K562 (cell line): ENCODE measurements around the gene PDLIM4. TPM values are rescaled to one million over a fixed set of nuclear protein-coding genes. Genes with fewer than 3 reads are reported as not detected.

Experiments used
- ATAC-seq: fragments of 200-7000 bp; cut with Tn5 transposase; 3 replicates; pipeline ENCODE4 v1.9.1; 2020; ENCODE audit warnings: moderate library complexity
- BruUV-seq: library from RNA; stranded (reverse); fragments of 400-500 nt; replicated peaks from 2 replicates; lab custom pipeline; 2021; lab: Mats Ljungman, UMichigan
- CTCF ChIA-PET: fragments of 300-600 bp; formaldehyde crosslinking; extraction: SDS; loops from one replicate; lab custom pipeline; 2021; ENCODE audit warnings: low intra/inter-chr PET ratio; lab: Yijun Ruan, JAX
- POLR2A ChIA-PET: fragments of 300-600, 350-650 bp; sonication (Branson Sonifier 250); formaldehyde crosslinking; extraction: SDS; loops from one replicate; lab custom pipeline; 2021; ENCODE audit warnings: antibody characterized with exemption, inconsistent platforms; lab: Yijun Ruan, JAX
- DNase-seq, 4 experiments: peaks; one replicate each; pipeline versions ENCODE4 v3.0.0 to v3.0.0-alpha.2; 2011 to 2018; ENCODE audit warnings: low spot score in 3 of 4, mixed read lengths in 3 of 4; ENCODE audit errors: extremely low read depth in 1 of 4
- FAIRE-seq: peaks from 2 replicates; lab custom pipeline; 2011; peaks lifted over from hg19 to GRCh38; lab: Jason Lieb, UNC
- H2AFZ ChIP-seq: 2 replicates; pipeline ENCODE4 v1.6.0; 2011; ENCODE audit warnings: low read depth, low read length, control low read depth, inconsistent platforms
- H3K27ac ChIP-seq: fragments of 200-600 bp; 3 replicates; pipeline ENCODE4 v1.8.0; 2011; ENCODE audit warnings: low read depth, mild to moderate bottlenecking, control low read depth, inconsistent platforms, low read length, moderate library complexity, mixed read lengths; ENCODE audit errors: extremely low read depth
- H3K27me3 ChIP-seq, 2 experiments: fragments of 300-600 bp in 1 of 2; 2 replicates in 1 of 2; 3 replicates in 1 of 2; pipeline versions ENCODE4 v1.6.0 to v1.8.0; 2011; ENCODE audit warnings: inconsistent platforms in 2 of 2, low read length in 2 of 2, mild to moderate bottlenecking in 1 of 2, mixed read lengths in 1 of 2, moderate library complexity in 1 of 2; ENCODE audit not compliant: control insufficient read depth in 2 of 2, insufficient read depth in 2 of 2
- H3K36me3 ChIP-seq: fragments of 300-600 bp; 3 replicates; pipeline ENCODE4 v1.8.0; 2011; ENCODE audit warnings: mild to moderate bottlenecking, low read length, inconsistent platforms; ENCODE audit not compliant: control insufficient read depth, insufficient read depth
- H3K4me1 ChIP-seq, 2 experiments: fragments of 200-600 bp in 1 of 2; replicated peaks in 1 of 2; 2 replicates in 1 of 2; 3 replicates in 1 of 2; pipeline versions ENCODE4 v1.5.1 to v1.8.0; 2011; ENCODE audit warnings: inconsistent platforms in 2 of 2, low read length in 2 of 2, mild to moderate bottlenecking in 1 of 2, mixed read lengths in 1 of 2, moderate library complexity in 1 of 2; ENCODE audit not compliant: control insufficient read depth in 2 of 2, insufficient read depth in 2 of 2
- H3K4me2 ChIP-seq: 2 replicates; pipeline ENCODE4 v1.6.1; 2011; ENCODE audit warnings: low read length, control low read depth, inconsistent platforms, mixed read lengths; ENCODE audit not compliant: insufficient read depth
- H3K4me3 ChIP-seq: fragments of 200-600 bp; sonication (generic), shearing (Covaris generic); 2 replicates; pipeline ENCODE4 v1.5.1; 2016; ENCODE audit warnings: control low read depth, inconsistent platforms
- H3K79me2 ChIP-seq: fragments of 200-600 bp; 3 replicates; pipeline ENCODE4 v1.8.0; 2011; ENCODE audit warnings: low read length, inconsistent platforms; ENCODE audit not compliant: control insufficient read depth, insufficient read depth
- H3K9ac ChIP-seq, 2 experiments: 2 replicates each; pipeline versions ENCODE4 v1.6.0 to v1.6.1; 2011; ENCODE audit warnings: low read depth in 2 of 2, low read length in 2 of 2, control low read depth in 1 of 2, inconsistent platforms in 1 of 2, mild to moderate bottlenecking in 1 of 2, mixed read lengths in 1 of 2; ENCODE audit not compliant: insufficient read depth in 1 of 2
- H3K9me1 ChIP-seq: one replicate; pipeline ENCODE4 v1.6.0; 2011; ENCODE audit warnings: inconsistent platforms, mild to moderate bottlenecking, low read length, moderate library complexity; ENCODE audit not compliant: control insufficient read depth, insufficient read depth
- H3K9me3 ChIP-seq: replicated peaks from 2 replicates; pipeline ENCODE4 v1.5.1; 2011; ENCODE audit warnings: low read depth, low read length, inconsistent platforms; ENCODE audit not compliant: control insufficient read depth, insufficient read depth
- H4K20me1 ChIP-seq: replicated peaks from 2 replicates; pipeline ENCODE4 v1.6.1; 2011; ENCODE audit warnings: low read length, inconsistent platforms, mixed read lengths; ENCODE audit not compliant: control insufficient read depth, insufficient read depth
- ELF1 ChIP-seq: fragments of 200-800 bp; sonication (Bioruptor generic); IDR thresholded peaks from 2 replicates; pipeline ENCODE4 v1.6.1; 2016; ENCODE audit warnings: missing genetic modification characterization, missing compliant biosample characterization
- ELF4 ChIP-seq: fragments of 450-650 bp; formaldehyde crosslinking; IDR thresholded peaks from 2 replicates; pipeline ENCODE4 v1.4.0; 2022; ENCODE audit warnings: missing genetic modification characterization
- ETV5 ChIP-seq: sonication (generic); formaldehyde crosslinking; IDR thresholded peaks from 2 replicates; pipeline ENCODE4 v1.4.0; 2020; ENCODE audit warnings: low read depth, mild to moderate bottlenecking, missing genetic modification reagents
- FOSL1 ChIP-seq: fragments of 200-800 bp; sonication (Bioruptor generic); conservative IDR thresholded peaks from 2 replicates; pipeline ENCODE4 v1.6.1; 2016; ENCODE audit warnings: missing genetic modification characterization, missing compliant biosample characterization
- FOXM1 ChIP-seq, 2 experiments: fragments of 450-650 bp in 1 of 2; sonication (generic) in 1 of 2; formaldehyde crosslinking in 1 of 2; IDR thresholded peaks; 2 replicates each; pipeline versions ENCODE4 v1.6.1 to v1.9.0; 2017 to 2022; ENCODE audit warnings: low read depth in 2 of 2, mild to moderate bottlenecking in 2 of 2, missing genetic modification reagents in 1 of 2, moderate library complexity in 1 of 2
- GATAD2B ChIP-seq: fragments of 450-650 bp; IDR thresholded peaks from 2 replicates; pipeline ENCODE4 v1.6.1; 2017; ENCODE audit warnings: mild to moderate bottlenecking, borderline replicate concordance
- LCOR ChIP-seq: sonication (generic); formaldehyde crosslinking; IDR thresholded peaks from 2 replicates; pipeline ENCODE4 v1.8.0; 2022; ENCODE audit warnings: mild to moderate bottlenecking, missing genetic modification reagents
- MEIS2 ChIP-seq: fragments of 450-650 bp; IDR thresholded peaks from 2 replicates; pipeline ENCODE4 v1.6.1; 2014; ENCODE audit warnings: mild to moderate bottlenecking; ENCODE audit not compliant: partially characterized antibody
- NFIC ChIP-seq: fragments of 450-650 bp; IDR thresholded peaks from 2 replicates; pipeline ENCODE4 v1.6.1; 2017; ENCODE audit warnings: mild to moderate bottlenecking, inconsistent platforms
- RAD21 ChIP-seq, 2 experiments: fragments of 250-450 bp in 1 of 2; fragments of 450-650 bp in 1 of 2; sonication (Bioruptor Pico) in 1 of 2; formaldehyde crosslinking in 1 of 2; IDR thresholded peaks in 1 of 2; conservative IDR thresholded peaks in 1 of 2; 2 replicates each; pipeline versions ENCODE4 v1.4.0 to v1.8.0; 2020 to 2022; ENCODE audit warnings: mild to moderate bottlenecking in 2 of 2, moderate library complexity in 1 of 2
- RBM15 ChIP-seq: fragments of 200-400 bp; formaldehyde crosslinking; IDR thresholded peaks from 2 replicates; pipeline ENCODE4 v1.6.1; 2018; ENCODE audit warnings: mild to moderate bottlenecking, low read length, moderate library complexity; ENCODE audit not compliant: insufficient read depth
- U2AF1 ChIP-seq: fragments of 200-400 bp; formaldehyde crosslinking; optimal IDR thresholded peaks from 2 replicates; pipeline ENCODE3; 2017; ENCODE audit warnings: mild to moderate bottlenecking, low read depth, low read length, moderate library complexity
- ZBTB17 ChIP-seq: fragments of 450-650 bp; formaldehyde crosslinking; IDR thresholded peaks from 2 replicates; pipeline ENCODE4 v1.4.0; 2020; ENCODE audit warnings: mild to moderate bottlenecking
- ZFP36 ChIP-seq: fragments of 150-350 bp; IDR thresholded peaks from 2 replicates; pipeline ENCODE4 v1.6.1; 2018; ENCODE audit warnings: low read length, low read depth; ENCODE audit not compliant: partially characterized antibody
- ZNF124 ChIP-seq: sonication (generic); formaldehyde crosslinking; IDR thresholded peaks from 2 replicates; pipeline ENCODE4 v1.8.1; 2022; ENCODE audit warnings: missing genetic modification reagents
- ZNF23 ChIP-seq: fragments of 250-450 bp; sonication (Bioruptor Pico); IDR thresholded peaks from 2 replicates; pipeline ENCODE4 v1.4.0; 2020; ENCODE audit warnings: mild to moderate bottlenecking
- ZNF644 ChIP-seq: fragments of 200-800 bp; sonication (Bioruptor generic); IDR thresholded peaks from 2 replicates; pipeline ENCODE4 v1.6.1; 2016; ENCODE audit warnings: low read depth, missing genetic modification characterization, missing compliant biosample characterization
- WGBS: fragments of 100-300 bp; shearing (Covaris generic); methylation state at CpG from one replicate; pipeline ENCODE4 v1.1.6; 2016; ENCODE audit warnings: low coverage, mixed read lengths; ENCODE audit not compliant: insufficient coverage; ENCODE audit errors: missing lambda C conversion rate; 5-methylcytosine and 5-hydroxymethylcytosine counted together
- in situ Hi-C: fragments of 300-500 bp; cut with MboI; formaldehyde crosslinking; loops from 4 replicates; pipeline ENCODE4 v1.15.0; 2018; ENCODE audit warnings: inconsistent platforms, mixed read lengths
- intact Hi-C: fragments of 100-400 bp; cut with micrococcal nuclease; formaldehyde crosslinking; loops from 2 replicates; pipeline ENCODE4 v1.14.2; 2022
- polyA plus RNA-seq, 8 experiments: library from polyadenylated mRNA; depleted of rRNA in 4 of 8; stranded (reverse) in 5 of 8; unstranded in 3 of 8; fragments of >200 nt; fragmentation: Nextera tagmentation in 2 of 8; fragmentation: Illumina TruSeq in 1 of 8; extraction: Ambion mirVana in 2 of 8; extraction: Trizol in 1 of 8; gene quantifications; 2 replicates each; pipeline versions ENCODE4 v1.2.1 to v1.2.3, GENCODE V29; 2011 to 2014; ENCODE audit warnings: inconsistent platforms in 1 of 8, missing spikeins in 1 of 8
- total RNA-seq, 7 experiments: library from RNA; depleted of rRNA in 6 of 7; stranded (reverse); fragments of >200 nt in 6 of 7; fragmentation: Illumina TruSeq in 2 of 7; extraction: Trizol in 2 of 7; gene quantifications; 2 replicates each; pipeline versions ENCODE4 v1.2.1 to v1.2.3, GENCODE V29; 2011 to 2021; ENCODE audit warnings: low replicate concordance in 1 of 7
- TF ChIP-seq, protein P1 (sequence below), 3 experiments: IDR thresholded peaks in 2 of 3; conservative IDR thresholded peaks in 1 of 3; 2 replicates each; pipeline ENCODE4 v1.5.1; 2011 to 2012; ENCODE audit warnings: low read length in 3 of 3, mild to moderate bottlenecking in 3 of 3, control low read depth in 2 of 3, improper control_type of control experiment in 1 of 3, inconsistent platforms in 1 of 3, low read depth in 1 of 3, mixed read lengths in 1 of 3, moderate library complexity in 1 of 3; ENCODE audit not compliant: insufficient read depth in 2 of 3
- TF ChIP-seq, protein P2 (sequence below), 2 experiments: IDR thresholded peaks; 2 replicates each; pipeline ENCODE4 v1.6.1; 2011; ENCODE audit warnings: borderline replicate concordance in 1 of 2, control low read depth in 1 of 2, low read depth in 1 of 2, low read length in 1 of 2, mild to moderate bottlenecking in 1 of 2, mixed read lengths in 1 of 2, moderate library complexity in 1 of 2; ENCODE audit not compliant: insufficient read depth in 1 of 2, insufficient read length in 1 of 2, poor library complexity in 1 of 2, severe bottlenecking in 1 of 2; ENCODE audit errors: extremely low read depth in 1 of 2

Gene PDLIM4
- total and polyA plus RNA-seq, 9 of the 15 experiments (the other 6 are each of a cell fraction or from before 2014, with no cell fraction given): 0.28 to 32.8 (median 13.1) TPM

DNA sequence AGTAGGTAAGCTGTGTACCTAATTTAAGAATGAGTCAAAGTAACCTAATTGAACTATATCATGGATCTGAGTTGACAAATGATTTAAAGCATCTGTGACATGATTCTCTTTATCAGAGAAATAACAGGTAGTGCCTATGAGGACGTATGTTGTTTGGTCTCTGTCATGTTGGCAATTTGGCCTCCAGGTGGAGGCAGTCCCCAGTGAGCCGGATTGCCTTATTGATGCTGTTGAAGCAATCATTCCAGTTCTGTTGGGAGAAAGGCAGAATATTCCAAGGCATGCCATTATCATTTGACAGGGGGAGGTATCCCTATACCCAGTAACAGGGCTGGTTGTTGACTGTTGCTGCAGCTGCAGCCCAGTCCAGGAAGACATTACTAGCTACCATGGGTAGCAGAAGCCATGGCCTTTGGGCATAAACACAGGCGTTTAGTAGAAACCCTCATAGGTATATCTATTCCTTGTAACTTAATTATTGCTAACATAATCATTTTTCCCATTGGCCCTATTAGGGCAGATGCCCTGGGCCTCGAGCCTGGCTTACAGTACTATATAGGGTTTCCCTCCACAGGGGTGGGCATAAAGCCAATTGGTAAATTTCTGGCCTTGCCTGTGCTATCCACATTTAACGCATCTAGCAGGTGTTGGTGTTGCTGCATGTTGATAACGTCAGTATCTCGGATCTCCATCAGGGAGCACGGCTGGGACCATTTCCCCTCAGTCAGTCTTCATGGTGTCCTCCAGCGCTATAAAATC, 24.5 kb downstream of the PDLIM4 start:
- 34% methylated on average over 9 of the region's 9 CpGs for WGBS
- no peaks in the 10 kb centered on the region; the same call in 1 of the 2 replicates for H3K9me3 ChIP-seq
- no peak overlapping the region for H3K4me3 ChIP-seq
- BruUV-seq: no TSS peak
- no peaks in the 10 kb centered on the region for H3K27me3 ChIP-seq
- no peak overlapping the region for H3K4me2 ChIP-seq
- no peaks in the 10 kb centered on the region for H3K36me3 ChIP-seq
- CTCF ChIA-PET: no interaction called here
- H3K9me1 ChIP-seq: no peaks in the 10 kb centered on the region
- DNase-seq (peak in 1 of 4 experiments; percentile 13), FAIRE-seq (no peak), ATAC-seq (no peak)
- no peaks in the 10 kb centered on the region for H4K20me1 ChIP-seq
- intact Hi-C loops (no loop called here), in situ Hi-C loops (no loop called here)
- POLR2A ChIA-PET: interaction anchor here (0.6 to 1.7 kb wide), 6 partner anchors 8 to 49 kb away, joined by 3 to 7 read pairs (median 4); partner anchors contain the start of gene SLC22A4
- H3K27ac ChIP-seq: no peak overlapping the region
- peaks cover 32 to 35% of the 10 kb centered on the region in 2 experiments; a peak in 4 of 5 replicates for H3K4me1 ChIP-seq
- no peak overlapping the region for H2AFZ ChIP-seq
- no peaks in the 10 kb centered on the region for H3K79me2 ChIP-seq
- H3K9ac ChIP-seq: no peak overlapping the region
- TF ChIP-seq ZFP36 (no peak), RAD21 (CRISPR knock-in tag; conservative IDR thresholded peaks at IDR 0.05 in 1 of 2, IDR thresholded peaks at IDR 0.05 in 1 of 2) (peak in 1 of 2 experiments; percentile 67; a peak in 2 of 4 replicates), GATAD2B (no peak), ELF4 (CRISPR knock-in tag) (no peak), LCOR (CRISPR knock-in tag) (no peak), ELF1 (tag) (no peak), ZNF644 (tag) (no peak), ZNF23 (CRISPR knock-in tag) (no peak), FOXM1 (IDR thresholded peaks at IDR 0.05; ENCODE audit: low read depth) (no peak), FOXM1 (CRISPR knock-in tag; IDR thresholded peaks at IDR 0.05; ENCODE audit: low read depth) (no peak), MEIS2 (peak; percentile 20), ETV5 (CRISPR knock-in tag) (no peak), ZNF124 (CRISPR knock-in tag) (no peak), U2AF1 (no peak), NFIC (peak; percentile 20; the same call in 1 of the 2 replicates), ZBTB17 (CRISPR knock-in tag) (no peak), FOSL1 (tag) (no peak), RBM15 (no peak)
- TF ChIP-seq, protein P1, sequence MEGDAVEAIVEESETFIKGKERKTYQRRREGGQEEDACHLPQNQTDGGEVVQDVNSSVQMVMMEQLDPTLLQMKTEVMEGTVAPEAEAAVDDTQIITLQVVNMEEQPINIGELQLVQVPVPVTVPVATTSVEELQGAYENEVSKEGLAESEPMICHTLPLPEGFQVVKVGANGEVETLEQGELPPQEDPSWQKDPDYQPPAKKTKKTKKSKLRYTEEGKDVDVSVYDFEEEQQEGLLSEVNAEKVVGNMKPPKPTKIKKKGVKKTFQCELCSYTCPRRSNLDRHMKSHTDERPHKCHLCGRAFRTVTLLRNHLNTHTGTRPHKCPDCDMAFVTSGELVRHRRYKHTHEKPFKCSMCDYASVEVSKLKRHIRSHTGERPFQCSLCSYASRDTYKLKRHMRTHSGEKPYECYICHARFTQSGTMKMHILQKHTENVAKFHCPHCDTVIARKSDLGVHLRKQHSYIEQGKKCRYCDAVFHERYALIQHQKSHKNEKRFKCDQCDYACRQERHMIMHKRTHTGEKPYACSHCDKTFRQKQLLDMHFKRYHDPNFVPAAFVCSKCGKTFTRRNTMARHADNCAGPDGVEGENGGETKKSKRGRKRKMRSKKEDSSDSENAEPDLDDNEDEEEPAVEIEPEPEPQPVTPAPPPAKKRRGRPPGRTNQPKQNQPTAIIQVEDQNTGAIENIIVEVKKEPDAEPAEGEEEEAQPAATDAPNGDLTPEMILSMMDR (IDR thresholded peaks at IDR 0.05 in 2 of 3, conservative IDR thresholded peaks at IDR 0.05 in 1 of 3; ENCODE audit: insufficient read depth in 2 of 3, low read depth in 1 of 3, low read length in 3 of 3): peak in 2 of 3 experiments; percentile 21 to 46; a peak in 4 of 6 replicates
- TF ChIP-seq, protein P2, sequence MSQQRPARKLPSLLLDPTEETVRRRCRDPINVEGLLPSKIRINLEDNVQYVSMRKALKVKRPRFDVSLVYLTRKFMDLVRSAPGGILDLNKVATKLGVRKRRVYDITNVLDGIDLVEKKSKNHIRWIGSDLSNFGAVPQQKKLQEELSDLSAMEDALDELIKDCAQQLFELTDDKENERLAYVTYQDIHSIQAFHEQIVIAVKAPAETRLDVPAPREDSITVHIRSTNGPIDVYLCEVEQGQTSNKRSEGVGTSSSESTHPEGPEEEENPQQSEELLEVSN (IDR thresholded peaks at IDR 0.05; ENCODE audit: borderline replicate concordance in 1 of 2, extremely low read depth in 1 of 2, insufficient read depth in 1 of 2, insufficient read length in 1 of 2, low read depth in 1 of 2, low read length in 1 of 2, poor library complexity in 1 of 2, severe bottlenecking in 1 of 2): no peak
